H1 (cell line): Measurements from ENCODE around the gene RBM4B. TPM values are rescaled to one million over a fixed set of nuclear protein-coding genes. Genes with fewer than 3 reads are reported as not detected.

Experiments
- ATF3 ChIP-seq: IDR thresholded peaks from 2 replicates; pipeline ENCODE4 v1.6.1; 2011; ENCODE audit warnings: low read depth, mild to moderate bottlenecking, low read length; ENCODE audit not compliant: insufficient read depth
- CREB1 ChIP-seq: IDR thresholded peaks from 2 replicates; pipeline ENCODE4 v1.6.1; 2012; ENCODE audit warnings: inconsistent platforms
- MAFK ChIP-seq: IDR thresholded peaks from 2 replicates; pipeline ENCODE4 v1.6.1; 2012; ENCODE audit warnings: low read depth, mild to moderate bottlenecking, improper control_type of control experiment, low read length
- TAF7 ChIP-seq: optimal IDR thresholded peaks from 2 replicates; pipeline ENCODE3; 2011; ENCODE audit warnings: low read depth, mild to moderate bottlenecking, inconsistent platforms, low read length, moderate library complexity, borderline replicate concordance
- polyA plus RNA-seq, 7 experiments: library from polyadenylated mRNA; depleted of rRNA in 3 of 7; stranded (reverse) in 5 of 7; unstranded in 2 of 7; fragments of >200 nt in 5 of 7; fragments of 200-250 nt in 2 of 7; gene quantifications; 1 replicate in 5 of 7; 2 replicates in 1 of 7; 4 replicates in 1 of 7; pipeline versions ENCODE4 v1.2.1 to v1.2.3, GENCODE V29; 2011 to 2013; ENCODE audit warnings: missing spikeins in 2 of 7, mixed read lengths in 2 of 7
- total RNA-seq: library from RNA; stranded (reverse); fragmentation: NEBNext Ultra II Directional; extraction: Animal tissue kit (Norgen Biotek cat#: 25700); gene quantifications from 2 replicates; pipeline ENCODE4 v1.2.1, GENCODE V29; 2021

RBM4B gene
- total and polyA plus RNA-seq, 2 of the 8 experiments (the other 6 are each of a cell fraction or from before 2014, with no cell fraction given): 27.5 to 30.5 TPM

DNA sequence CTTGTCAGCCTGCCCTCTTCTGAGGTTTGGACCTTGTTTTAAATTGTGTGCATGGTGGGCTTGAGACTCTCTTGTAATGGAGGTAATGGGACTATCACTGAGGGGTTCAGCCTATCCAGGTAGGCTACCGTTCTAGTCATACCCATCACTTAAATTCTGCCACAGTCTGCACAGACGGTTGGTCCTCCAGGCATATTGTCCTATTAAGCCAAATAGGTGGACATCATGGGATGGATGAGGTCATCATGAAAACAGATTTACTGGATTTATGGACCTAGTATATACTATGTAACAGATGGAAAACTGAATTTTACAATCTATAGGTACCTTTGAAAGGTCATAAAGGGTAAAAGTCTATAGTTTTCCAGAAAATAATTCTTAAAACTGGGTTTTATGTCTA is 48.3 kb downstream of the RBM4B start (continued):
- no peak for TF ChIP-seq MAFK
- TF ChIP-seq TAF7: no peak
- no peak for TF ChIP-seq ATF3
- no peak for TF ChIP-seq CREB1
